ENCODE data around the gene EEF2K. TPM values are rescaled to one million over a fixed set of nuclear protein-coding genes. Genes with fewer than 3 reads are reported as not detected.

EEF2K gene
- total RNA-seq, 1 experiment from 2014 or later = 31.0 TPM

DNA sequence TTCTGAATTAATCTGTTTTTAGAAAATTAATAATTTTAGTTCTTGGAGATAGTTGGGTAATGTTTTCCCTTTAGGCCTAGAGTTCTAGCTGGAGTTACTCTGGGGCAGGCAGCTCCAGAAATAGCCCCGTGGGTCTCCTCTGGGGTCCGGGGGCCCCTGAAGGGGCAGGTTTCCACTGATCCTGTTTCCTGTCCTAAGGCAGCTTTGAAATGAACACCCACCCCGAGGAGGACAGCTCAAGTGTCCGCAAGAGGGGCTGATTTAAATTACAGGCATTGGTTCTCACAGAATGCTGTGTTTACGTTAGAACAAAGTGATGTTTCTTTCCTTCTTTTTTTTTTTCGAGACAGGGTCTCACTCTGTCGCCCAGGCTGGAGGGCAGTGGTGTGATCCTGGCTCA, 23.8 kb downstream of the EEF2K start:
- H3K36me3 ChIP-seq (ENCODE audit: control insufficient read depth in 1 of 2, insufficient read depth in 2 of 2, low read length in 2 of 2) = peaks cover 2 to 7% of the 10 kb centered on the region in 2 experiments; a peak in 1 of 4 replicates
- BruUV-seq (replicated peaks) = TSS peak; percentile 31
- H3K9ac ChIP-seq (ENCODE audit: low read length) = no peak overlapping the region
- H3K4me1 ChIP-seq (ENCODE audit: control insufficient read depth in 1 of 2, insufficient read depth in 2 of 2, low read length in 2 of 2) = peaks cover 28 to 32% of the 10 kb centered on the region in 2 experiments
- H3K27me3 ChIP-seq (ENCODE audit: insufficient read depth, low read length) = no peaks in the 10 kb centered on the region
- TF ChIP-seq FOSL1 (IDR thresholded peaks at IDR 0.05; ENCODE audit: low read depth) (no peak), SIN3A (IDR thresholded peaks at IDR 0.05; ENCODE audit: low read depth) (no peak), SRF (IDR thresholded peaks at IDR 0.05; ENCODE audit: low read depth) (no peak), JUND (IDR thresholded peaks at IDR 0.05) (no peak), SP1 (IDR thresholded peaks at IDR 0.05; ENCODE audit: low read depth) (no peak), YY1 (IDR thresholded peaks at IDR 0.05; ENCODE audit: extremely low read depth, insufficient replicate concordance, low read depth, low read length) (no peak), ELF1 (IDR thresholded peaks at IDR 0.05; ENCODE audit: borderline replicate concordance, low read depth) (no peak), CBX3 (IDR thresholded peaks at IDR 0.05; ENCODE audit: low read depth) (no peak), EGR1 (IDR thresholded peaks at IDR 0.05; ENCODE audit: low read depth) (no peak), RAD21 (IDR thresholded peaks at IDR 0.05; ENCODE audit: low read depth) (no peak), ZFX (IDR thresholded peaks at IDR 0.05) (no peak), CEBPB (IDR thresholded peaks at IDR 0.05; ENCODE audit: low read depth) (no peak), TCF7L2 (IDR thresholded peaks at IDR 0.05; ENCODE audit: borderline replicate concordance, extremely low read depth, insufficient read depth, insufficient read length) (no peak), POLR2AphosphoS5 (IDR thresholded peaks at IDR 0.05; ENCODE audit: low read depth, low read length) (no peak)
- TF ChIP-seq, protein P1, sequence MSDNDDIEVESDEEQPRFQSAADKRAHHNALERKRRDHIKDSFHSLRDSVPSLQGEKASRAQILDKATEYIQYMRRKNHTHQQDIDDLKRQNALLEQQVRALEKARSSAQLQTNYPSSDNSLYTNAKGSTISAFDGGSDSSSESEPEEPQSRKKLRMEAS (IDR thresholded peaks at IDR 0.05) = no peak
- TF ChIP-seq, protein P2, sequence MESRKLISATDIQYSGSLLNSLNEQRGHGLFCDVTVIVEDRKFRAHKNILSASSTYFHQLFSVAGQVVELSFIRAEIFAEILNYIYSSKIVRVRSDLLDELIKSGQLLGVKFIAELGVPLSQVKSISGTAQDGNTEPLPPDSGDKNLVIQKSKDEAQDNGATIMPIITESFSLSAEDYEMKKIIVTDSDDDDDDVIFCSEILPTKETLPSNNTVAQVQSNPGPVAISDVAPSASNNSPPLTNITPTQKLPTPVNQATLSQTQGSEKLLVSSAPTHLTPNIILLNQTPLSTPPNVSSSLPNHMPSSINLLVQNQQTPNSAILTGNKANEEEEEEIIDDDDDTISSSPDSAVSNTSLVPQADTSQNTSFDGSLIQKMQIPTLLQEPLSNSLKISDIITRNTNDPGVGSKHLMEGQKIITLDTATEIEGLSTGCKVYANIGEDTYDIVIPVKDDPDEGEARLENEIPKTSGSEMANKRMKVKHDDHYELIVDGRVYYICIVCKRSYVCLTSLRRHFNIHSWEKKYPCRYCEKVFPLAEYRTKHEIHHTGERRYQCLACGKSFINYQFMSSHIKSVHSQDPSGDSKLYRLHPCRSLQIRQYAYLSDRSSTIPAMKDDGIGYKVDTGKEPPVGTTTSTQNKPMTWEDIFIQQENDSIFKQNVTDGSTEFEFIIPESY (IDR thresholded peaks at IDR 0.05; ENCODE audit: extremely low read depth, insufficient replicate concordance, low read length) = no peak
- TF ChIP-seq, protein P3, sequence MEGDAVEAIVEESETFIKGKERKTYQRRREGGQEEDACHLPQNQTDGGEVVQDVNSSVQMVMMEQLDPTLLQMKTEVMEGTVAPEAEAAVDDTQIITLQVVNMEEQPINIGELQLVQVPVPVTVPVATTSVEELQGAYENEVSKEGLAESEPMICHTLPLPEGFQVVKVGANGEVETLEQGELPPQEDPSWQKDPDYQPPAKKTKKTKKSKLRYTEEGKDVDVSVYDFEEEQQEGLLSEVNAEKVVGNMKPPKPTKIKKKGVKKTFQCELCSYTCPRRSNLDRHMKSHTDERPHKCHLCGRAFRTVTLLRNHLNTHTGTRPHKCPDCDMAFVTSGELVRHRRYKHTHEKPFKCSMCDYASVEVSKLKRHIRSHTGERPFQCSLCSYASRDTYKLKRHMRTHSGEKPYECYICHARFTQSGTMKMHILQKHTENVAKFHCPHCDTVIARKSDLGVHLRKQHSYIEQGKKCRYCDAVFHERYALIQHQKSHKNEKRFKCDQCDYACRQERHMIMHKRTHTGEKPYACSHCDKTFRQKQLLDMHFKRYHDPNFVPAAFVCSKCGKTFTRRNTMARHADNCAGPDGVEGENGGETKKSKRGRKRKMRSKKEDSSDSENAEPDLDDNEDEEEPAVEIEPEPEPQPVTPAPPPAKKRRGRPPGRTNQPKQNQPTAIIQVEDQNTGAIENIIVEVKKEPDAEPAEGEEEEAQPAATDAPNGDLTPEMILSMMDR (IDR thresholded peaks at IDR 0.05 in 2 of 3, conservative IDR thresholded peaks at IDR 0.05 in 1 of 3; ENCODE audit: borderline replicate concordance in 1 of 3, insufficient read depth in 1 of 3, low read depth in 2 of 3, low read length in 2 of 3) = no peak
- H3K27ac ChIP-seq (ENCODE audit: low read depth, low read length) = no peak overlapping the region
- ATAC-seq (no peak), DNase-seq (ENCODE audit: low read depth, low spot score) (no peak)
- H3K9me2 ChIP-seq (ENCODE audit: insufficient read depth) = no peaks in the 10 kb centered on the region
- no peaks in the 10 kb centered on the region for H4K20me1 ChIP-seq (ENCODE audit: insufficient read depth)
- H2AFZ ChIP-seq (ENCODE audit: low read depth, low read length, poor library complexity, severe bottlenecking) = no peak overlapping the region
- ChIA-PET CTCF (interaction anchor here (1.1 kb wide), 1 partner anchor 33 kb away, joined by 3 read pairs; no protein-coding TSS in a partner anchor), RAD21 (ENCODE audit: low non-redundant PET in 1 of 2, low total read pairs in 2 of 2, uncharacterized antibody in 2 of 2, unreplicated experiment in 2 of 2) (no interaction called here), POLR2A (no interaction called here)
- peaks cover 3% of the 10 kb centered on the region; the same call in 1 of the 2 replicates for H3K79me2 ChIP-seq (ENCODE audit: insufficient read depth, low read length)
- H3K4me3 ChIP-seq (replicated peaks in 1 of 2; ENCODE audit: low read depth in 1 of 2, low read length in 2 of 2) = no peak overlapping the region
- H3K9me3 ChIP-seq (ENCODE audit: control insufficient read depth in 1 of 2, insufficient read depth in 1 of 2, low read depth in 1 of 2, low read length in 2 of 2) = no peaks in the 10 kb centered on the region
- H3K4me2 ChIP-seq (ENCODE audit: low read length) = no peak overlapping the region
- intact Hi-C loops (cut with micrococcal nuclease) = no loop called here
